CD4-positive, alpha-beta T cell treated with Interleukin-6 for 4 hours (primary cell): ENCODE measurements around the gene PRLR.
"Not testable (repeated sequence)": the region's sequence is repeated elsewhere in the genome, so short reads cannot be mapped to it uniquely, and the experiment has no call there.

Experiments used
- DNase-seq: peaks from one replicate; pipeline ENCODE4 v3.0.0-alpha.2; 2020; ENCODE audit warnings: mixed read lengths

Gene PRLR

DNA sequence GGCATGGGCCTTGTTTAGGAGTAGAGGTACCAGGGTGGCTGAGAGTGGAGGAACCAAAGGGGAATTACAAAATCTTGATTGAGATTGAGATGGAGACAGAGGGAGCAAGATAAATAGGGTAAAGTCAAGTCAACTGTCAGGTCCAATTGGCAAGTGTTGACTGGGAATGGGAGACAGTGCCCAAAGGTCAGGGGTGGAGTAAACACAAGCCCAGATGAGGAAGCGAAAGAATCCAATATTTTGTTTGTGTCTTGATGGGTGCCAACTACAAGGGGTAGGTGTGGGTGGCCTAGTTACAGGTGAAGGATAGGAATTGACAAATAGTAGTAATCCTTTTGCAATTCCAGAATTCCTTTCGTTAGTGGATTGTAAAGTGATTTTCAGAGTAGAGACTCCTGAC is 107.5 kb downstream of the PRLR start:
- no peak for DNase-seq

DNA sequence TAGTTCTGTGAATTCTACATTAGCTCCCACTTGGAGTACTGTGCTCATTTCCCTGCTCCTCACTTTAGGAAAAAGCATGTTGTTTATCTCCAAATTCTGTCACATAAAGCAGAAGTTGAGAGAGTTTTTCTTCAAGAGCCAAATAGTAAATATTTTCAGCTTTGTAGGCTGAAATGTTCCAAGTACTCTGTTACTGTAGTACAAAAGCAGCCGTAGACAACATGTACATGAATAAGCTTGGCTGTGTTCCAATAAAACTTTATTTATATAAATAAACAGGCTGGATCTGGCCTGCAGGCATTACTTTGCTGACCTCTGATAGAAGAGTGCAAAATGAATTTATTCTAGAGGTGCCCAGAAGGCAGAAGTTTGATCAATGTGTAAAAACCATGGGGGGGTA is 109.6 kb downstream of the PRLR start:
- DNase-seq, result no peak

DNA sequence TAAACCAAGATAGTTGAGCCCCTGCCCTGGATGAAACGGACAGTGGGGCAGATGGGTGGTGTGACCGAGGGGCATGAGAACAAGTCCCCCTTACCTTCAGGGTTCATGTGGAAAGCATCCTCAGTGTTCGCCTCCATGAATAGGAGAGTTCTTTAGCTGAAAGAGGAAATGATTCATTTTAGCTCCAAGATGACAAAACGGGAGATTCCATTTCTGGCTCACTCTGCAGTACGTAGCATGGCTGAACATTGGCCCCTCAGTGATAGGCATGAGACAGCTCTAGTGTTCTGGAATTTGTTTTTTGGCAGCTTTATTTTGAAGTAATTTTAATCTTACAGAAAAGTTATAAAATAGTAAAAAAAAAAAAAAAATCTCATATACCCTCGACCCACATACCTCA is 112.3 kb downstream of the PRLR start:
- no peak for DNase-seq

- DNase-seq, result no peak
Observed at GRCh38 chr5:35115920-35116319, 114.4 kb downstream of the PRLR start.

GRCh38 chr5:35114698-35115097 is 115.6 kb downstream of the PRLR start:
- DNase-seq, result no peak

GRCh38 chr5:35112300-35112699 is 118.0 kb downstream of the PRLR start:
- no peak for DNase-seq

- DNase-seq, result not testable (repeated sequence)
Observed at GRCh38 chr5:35104550-35104949, 125.7 kb downstream of the PRLR start.

DNA sequence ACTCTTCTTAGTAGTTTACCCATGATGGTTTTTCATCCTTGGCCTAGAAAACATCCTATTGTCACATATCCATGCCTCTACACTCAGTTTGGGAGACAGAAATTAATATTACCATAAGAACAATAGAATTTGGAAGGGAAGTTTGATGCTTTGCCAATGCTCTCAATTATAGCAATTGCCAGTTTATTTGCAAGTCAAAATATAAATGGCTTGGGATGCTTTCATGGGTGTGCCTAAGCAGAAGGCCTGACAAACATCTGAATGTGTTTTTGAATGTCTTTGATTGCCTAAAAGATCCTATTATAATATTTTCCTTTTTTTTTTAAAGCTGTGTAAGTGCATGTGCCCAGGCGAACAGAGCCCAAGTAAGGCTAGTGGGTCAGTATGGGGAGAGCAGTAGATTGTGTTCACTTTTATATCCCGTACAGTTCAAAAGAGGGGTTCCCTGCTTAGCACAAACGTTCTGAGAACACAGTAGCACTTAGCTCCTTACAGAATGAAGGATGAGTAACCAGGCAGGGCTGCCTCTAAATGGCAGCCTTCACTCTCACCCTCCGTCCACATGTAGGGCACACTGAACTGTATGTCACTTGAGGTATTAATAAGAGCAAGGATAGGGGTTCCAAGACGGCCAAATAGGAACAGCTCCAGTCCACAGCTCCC is 126.5 kb downstream of the PRLR start:
- DNase-seq, result no peak

DNA sequence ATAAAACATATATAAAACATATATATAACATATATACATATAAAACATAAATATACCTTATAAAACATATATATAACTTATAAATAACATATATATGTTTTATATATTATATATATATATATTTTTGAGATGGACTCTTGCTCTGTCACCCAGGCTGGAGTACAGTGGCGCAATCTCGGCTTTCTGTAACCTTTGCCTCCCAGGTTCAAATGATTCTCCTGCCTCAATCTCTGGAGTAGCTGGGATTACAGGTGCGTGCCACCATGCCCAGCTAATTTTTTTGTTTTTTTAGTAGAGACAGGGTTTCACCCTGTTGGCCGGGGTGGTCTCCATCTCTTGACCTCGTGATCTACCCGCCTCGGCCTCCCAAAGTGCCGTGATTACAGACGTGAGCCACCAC is 128.6 kb downstream of the PRLR start:
- DNase-seq, result not testable (repeated sequence)

- no peak for DNase-seq
Observed at GRCh38 chr5:35101016-35101415, 129.3 kb downstream of the PRLR start.

DNA sequence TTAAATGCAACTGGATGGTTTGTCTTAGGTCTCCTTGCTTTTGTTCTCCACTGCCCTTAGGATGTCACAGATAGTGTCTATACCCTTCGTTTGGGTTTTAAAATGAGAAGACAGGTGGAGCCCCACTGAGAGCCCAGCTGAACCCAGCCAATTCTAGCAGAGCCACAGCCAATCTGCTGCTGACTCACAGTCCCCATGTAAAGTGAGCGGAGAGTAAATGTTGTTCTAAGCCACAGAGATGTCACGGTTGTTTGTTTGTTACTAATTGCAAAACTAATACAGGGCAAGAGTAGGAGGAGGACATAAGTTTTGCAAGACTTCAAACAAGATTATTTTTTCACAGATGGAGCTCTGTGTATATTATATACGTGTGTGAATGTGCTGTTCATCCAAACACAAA is 132.1 kb downstream of the PRLR start:
- no peak for DNase-seq

- no peak for DNase-seq
Observed at GRCh38 chr5:35096932-35097331, 133.4 kb downstream of the PRLR start.

DNA sequence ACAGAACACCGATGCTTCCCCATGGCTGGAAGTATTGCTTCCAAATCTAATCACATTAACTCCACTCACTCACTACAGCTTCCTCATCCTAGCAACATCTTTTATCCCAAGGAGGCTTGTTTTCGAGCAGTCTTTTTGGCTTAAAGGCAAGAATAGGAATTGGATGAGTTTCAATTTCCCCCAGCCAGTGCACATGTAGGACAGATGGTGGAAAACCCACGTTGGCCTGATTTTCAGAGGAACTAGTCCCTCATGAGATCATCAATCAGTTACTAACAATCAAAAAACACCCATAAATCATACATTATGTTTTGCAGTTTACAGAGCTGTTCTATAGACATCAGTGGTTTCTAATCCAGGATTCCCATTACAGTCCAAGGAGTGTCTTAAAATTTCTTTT is 134.1 kb downstream of the PRLR start:
- no peak for DNase-seq

DNA sequence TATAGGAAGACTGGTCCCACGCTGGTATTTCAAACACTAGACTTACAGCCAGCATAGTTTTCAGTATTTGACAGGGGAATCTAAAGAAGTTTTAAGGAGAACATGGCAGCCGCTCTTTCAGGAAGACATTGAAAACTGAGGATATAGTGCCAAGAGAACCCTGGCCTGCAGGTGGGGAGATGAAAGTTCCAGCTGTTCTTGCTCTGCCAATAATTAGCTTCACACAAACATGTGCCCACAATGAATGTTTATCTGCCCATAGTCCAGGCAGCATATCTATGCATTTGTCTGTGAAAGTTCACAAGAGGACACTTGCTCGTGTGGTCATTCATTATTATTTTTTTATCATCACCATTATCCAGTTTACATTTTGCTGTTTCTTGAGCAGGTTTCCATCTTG is 134.9 kb downstream of the PRLR start:
- no peak for DNase-seq

GRCh38 chr5:35094948-35095347 is 135.3 kb downstream of the PRLR start:
- DNase-seq, result no peak

DNA sequence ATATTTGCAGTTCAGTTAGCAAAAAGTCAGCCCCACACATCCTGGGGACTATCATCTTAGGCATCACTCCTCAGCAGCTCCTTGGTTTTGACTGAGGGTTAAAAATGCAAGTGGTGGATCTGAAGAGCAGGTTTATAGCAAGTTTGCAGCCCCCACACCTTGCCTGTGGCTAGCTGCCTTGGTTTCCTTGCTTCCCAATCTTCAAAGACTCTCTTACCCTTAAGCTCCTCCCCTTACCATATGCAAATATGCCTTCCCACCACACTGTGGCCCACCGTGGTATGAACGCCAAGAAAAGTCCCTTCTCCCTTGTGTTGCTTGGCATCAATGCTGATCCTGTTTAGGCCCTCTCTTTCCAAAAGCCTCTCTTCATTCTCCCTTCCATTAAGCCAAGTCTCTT is 137.6 kb downstream of the PRLR start:
- no peak for DNase-seq

- DNase-seq, result no peak
Observed at GRCh38 chr5:35091704-35092103, 138.6 kb downstream of the PRLR start.

DNA sequence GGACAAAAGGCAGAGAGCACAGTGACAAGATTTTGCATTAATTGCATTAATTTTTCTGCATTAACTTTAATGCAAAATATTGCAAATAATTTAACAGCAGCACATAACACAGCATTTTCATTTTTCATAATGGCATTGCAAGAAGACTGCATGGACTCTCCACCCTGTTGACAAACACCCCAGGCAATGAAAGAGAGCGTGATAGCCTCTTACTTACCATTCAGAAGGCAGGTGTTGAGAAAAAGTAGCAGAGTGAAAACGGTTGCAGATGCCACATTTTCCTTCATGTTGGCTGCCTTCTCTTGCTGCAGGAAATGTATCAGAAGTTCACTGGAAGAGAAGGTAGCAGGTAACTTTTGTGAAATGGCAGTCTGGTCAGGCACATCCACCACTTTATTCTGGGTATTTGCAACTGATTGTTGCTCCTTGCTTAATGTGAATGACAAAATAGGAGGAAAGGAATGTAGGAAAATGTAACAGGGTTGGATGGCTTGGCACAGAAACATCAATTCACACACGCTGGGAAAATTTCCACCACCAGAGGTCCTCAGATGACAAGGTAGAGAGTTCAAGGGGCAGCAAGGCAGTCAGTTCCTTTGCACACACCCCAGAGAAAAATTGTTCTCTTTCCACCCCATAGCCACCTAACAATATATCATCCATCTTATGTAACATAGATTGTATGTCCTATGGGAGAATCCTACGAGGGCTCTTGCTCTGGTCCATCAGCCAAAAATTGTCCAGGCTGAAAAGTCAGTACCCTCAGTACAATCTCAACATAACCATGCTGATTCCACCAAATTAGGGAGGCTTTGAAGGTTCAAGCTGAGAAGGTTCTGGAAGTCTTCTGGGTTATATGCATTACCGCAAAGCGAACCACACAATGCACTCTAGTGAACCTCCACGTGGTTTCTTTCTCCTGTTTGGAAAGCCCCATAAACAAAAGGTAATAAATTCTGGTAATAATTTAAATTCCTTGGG is 140.7 kb downstream of the PRLR start:
- DNase-seq, result peak; percentile 51

DNA sequence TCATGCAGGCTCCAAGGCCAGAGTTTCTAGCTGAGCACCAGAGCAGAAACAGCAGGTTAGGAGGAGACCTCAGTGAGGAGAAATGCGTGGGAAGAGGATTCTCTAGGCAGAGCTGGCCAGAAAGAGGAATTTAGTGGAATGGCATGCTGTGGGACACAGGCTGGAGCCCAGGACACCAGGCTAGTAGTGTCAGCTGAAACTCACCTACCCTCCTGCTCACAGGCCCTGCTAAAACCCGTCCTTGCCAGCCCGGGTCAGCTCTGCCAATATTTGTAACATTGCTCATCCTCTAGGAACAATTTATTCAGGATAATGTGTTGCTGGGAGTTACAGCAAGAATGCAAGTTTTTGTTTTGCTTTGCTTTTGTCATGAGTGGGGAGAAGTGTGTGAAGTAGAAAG is 142.3 kb downstream of the PRLR start:
- no peak for DNase-seq

DNA sequence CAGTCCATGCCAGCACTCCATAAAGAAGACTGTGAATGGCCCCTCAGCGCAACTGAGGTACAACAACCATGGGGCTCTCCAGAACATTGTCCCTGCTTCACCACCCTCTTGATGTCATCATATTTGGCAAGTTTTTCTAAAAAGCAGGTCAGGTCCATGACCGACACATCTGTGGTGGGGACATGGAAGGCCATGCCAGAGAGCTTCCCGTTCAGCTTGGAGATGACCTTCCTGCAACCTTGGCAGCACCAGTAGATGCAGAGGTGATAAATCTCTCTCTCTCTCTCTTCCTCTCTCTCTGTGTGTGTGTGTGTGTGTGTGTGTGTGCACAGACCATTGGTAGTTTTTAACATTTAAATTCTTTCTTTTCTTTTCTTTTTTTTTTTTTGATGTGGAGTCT is 147.1 kb downstream of the PRLR start:
- no peak for DNase-seq

- DNase-seq, result no peak
Observed at GRCh38 chr5:35082530-35082929, 147.8 kb downstream of the PRLR start.

- no peak for DNase-seq
Observed at GRCh38 chr5:35081134-35081533, 149.2 kb downstream of the PRLR start.

GRCh38 chr5:35073160-35073559 is 157.1 kb downstream of the PRLR start:
- DNase-seq, result no peak

- DNase-seq, result no peak
Observed at GRCh38 chr5:35069188-35069587, 161.1 kb downstream of the PRLR start.
